Measurements from ENCODE around the gene IRF4.

IRF4 gene

GRCh38 chr6:355373-356208, 36.0 kb upstream of the IRF4 start:
- TF ChIP-seq ZNF384 (IDR thresholded peaks at IDR 0.05): no peak
- TF ChIP-seq FOXA1 (IDR thresholded peaks at IDR 0.05): no peak
- no peak for TF ChIP-seq BHLHE40 (IDR thresholded peaks at IDR 0.05; ENCODE audit: borderline replicate concordance)
- no peak for TF ChIP-seq LEF1 (IDR thresholded peaks at IDR 0.05; ENCODE audit: borderline replicate concordance)
- no peak for TF ChIP-seq ARNT (IDR thresholded peaks at IDR 0.05)
- TF ChIP-seq CTBP1 (IDR thresholded peaks at IDR 0.05; ENCODE audit: borderline replicate concordance): no peak
- TF ChIP-seq L3MBTL2 (conservative IDR thresholded peaks at IDR 0.05): no peak
- TF ChIP-seq FOXM1 (IDR thresholded peaks at IDR 0.05; ENCODE audit: borderline replicate concordance): no peak
- TF ChIP-seq TARDBP (IDR thresholded peaks at IDR 0.05): no peak
- no peak for TF ChIP-seq FOXK2 (IDR thresholded peaks at IDR 0.05)
- TF ChIP-seq ELF4 (IDR thresholded peaks at IDR 0.05): no peak
- no peak for TF ChIP-seq HDGF (IDR thresholded peaks at IDR 0.05; ENCODE audit: borderline replicate concordance)
- no peak for TF ChIP-seq NFRKB (IDR thresholded peaks at IDR 0.05)
- TF ChIP-seq PKNOX1 (IDR thresholded peaks at IDR 0.05): no peak
- no peak for TF ChIP-seq SUZ12 (IDR thresholded peaks at IDR 0.05)
- TF ChIP-seq SP1 (IDR thresholded peaks at IDR 0.05): no peak
- POLR2A ChIA-PET: no interaction called here
- CTCF ChIA-PET: interaction anchor here (0.6 kb wide), 1 partner anchor 16 kb away, joined by 4 read pairs; no protein-coding TSS in a partner anchor
- no peak for DNase-seq (ENCODE audit: extremely low spot score)

GRCh38 chr6:356828-357251, 34.7 kb upstream of the IRF4 start:
- no peak for DNase-seq (ENCODE audit: extremely low spot score)
- TF ChIP-seq FOXK2 (IDR thresholded peaks at IDR 0.05) (no peak), NFRKB (IDR thresholded peaks at IDR 0.05) (no peak), BHLHE40 (IDR thresholded peaks at IDR 0.05; ENCODE audit: borderline replicate concordance) (no peak), ZNF384 (IDR thresholded peaks at IDR 0.05) (no peak), HDGF (IDR thresholded peaks at IDR 0.05; ENCODE audit: borderline replicate concordance) (no peak), CTBP1 (IDR thresholded peaks at IDR 0.05; ENCODE audit: borderline replicate concordance) (no peak), TARDBP (IDR thresholded peaks at IDR 0.05) (no peak), ARNT (IDR thresholded peaks at IDR 0.05) (no peak), LEF1 (IDR thresholded peaks at IDR 0.05; ENCODE audit: borderline replicate concordance) (no peak), FOXA1 (IDR thresholded peaks at IDR 0.05) (no peak), FOXM1 (IDR thresholded peaks at IDR 0.05; ENCODE audit: borderline replicate concordance) (no peak), SUZ12 (IDR thresholded peaks at IDR 0.05) (no peak), ELF4 (IDR thresholded peaks at IDR 0.05) (no peak), PKNOX1 (IDR thresholded peaks at IDR 0.05) (no peak), L3MBTL2 (conservative IDR thresholded peaks at IDR 0.05) (no peak), SP1 (IDR thresholded peaks at IDR 0.05) (no peak)
- ChIA-PET CTCF (no interaction called here), POLR2A (no interaction called here)

- DNase-seq (ENCODE audit: extremely low spot score): no peak
- TF ChIP-seq SUZ12 (IDR thresholded peaks at IDR 0.05) (no peak), SP1 (IDR thresholded peaks at IDR 0.05) (no peak), ELF4 (IDR thresholded peaks at IDR 0.05) (no peak), PKNOX1 (IDR thresholded peaks at IDR 0.05) (no peak), HDGF (IDR thresholded peaks at IDR 0.05; ENCODE audit: borderline replicate concordance) (no peak), TARDBP (IDR thresholded peaks at IDR 0.05) (no peak), CTBP1 (IDR thresholded peaks at IDR 0.05; ENCODE audit: borderline replicate concordance) (no peak), FOXM1 (IDR thresholded peaks at IDR 0.05; ENCODE audit: borderline replicate concordance) (no peak), NFRKB (IDR thresholded peaks at IDR 0.05) (no peak), FOXK2 (IDR thresholded peaks at IDR 0.05) (no peak), L3MBTL2 (conservative IDR thresholded peaks at IDR 0.05) (no peak), BHLHE40 (IDR thresholded peaks at IDR 0.05; ENCODE audit: borderline replicate concordance) (no peak), FOXA1 (IDR thresholded peaks at IDR 0.05) (no peak), LEF1 (IDR thresholded peaks at IDR 0.05; ENCODE audit: borderline replicate concordance) (no peak), ZNF384 (IDR thresholded peaks at IDR 0.05) (no peak), ARNT (IDR thresholded peaks at IDR 0.05) (no peak)
- POLR2A ChIA-PET: no interaction called here
- CTCF ChIA-PET: no interaction called here
Observed at GRCh38 chr6:357261-357790, 34.2 kb upstream of the IRF4 start.

GRCh38 chr6:357791-358341, 33.7 kb upstream of the IRF4 start:
- CTCF ChIA-PET: no interaction called here
- DNase-seq (ENCODE audit: extremely low spot score): no peak
- POLR2A ChIA-PET: no interaction called here
- no peak for TF ChIP-seq ELF4 (IDR thresholded peaks at IDR 0.05)
- TF ChIP-seq PKNOX1 (IDR thresholded peaks at IDR 0.05): no peak
- no peak for TF ChIP-seq SP1 (IDR thresholded peaks at IDR 0.05)
- TF ChIP-seq FOXM1 (IDR thresholded peaks at IDR 0.05; ENCODE audit: borderline replicate concordance): no peak
- no peak for TF ChIP-seq CTBP1 (IDR thresholded peaks at IDR 0.05; ENCODE audit: borderline replicate concordance)
- TF ChIP-seq NFRKB (IDR thresholded peaks at IDR 0.05): no peak
- TF ChIP-seq LEF1 (IDR thresholded peaks at IDR 0.05; ENCODE audit: borderline replicate concordance): no peak
- TF ChIP-seq BHLHE40 (IDR thresholded peaks at IDR 0.05; ENCODE audit: borderline replicate concordance): no peak
- TF ChIP-seq HDGF (IDR thresholded peaks at IDR 0.05; ENCODE audit: borderline replicate concordance): no peak
- TF ChIP-seq ARNT (IDR thresholded peaks at IDR 0.05): no peak
- TF ChIP-seq ZNF384 (IDR thresholded peaks at IDR 0.05): no peak
- TF ChIP-seq FOXK2 (IDR thresholded peaks at IDR 0.05): no peak
- no peak for TF ChIP-seq SUZ12 (IDR thresholded peaks at IDR 0.05)
- no peak for TF ChIP-seq FOXA1 (IDR thresholded peaks at IDR 0.05)
- no peak for TF ChIP-seq L3MBTL2 (conservative IDR thresholded peaks at IDR 0.05)
- no peak for TF ChIP-seq TARDBP (IDR thresholded peaks at IDR 0.05)

All from HEK293T (cell line).